NCI-H345 treated with DMSO at 0.1 percent for 48 hours (cell line): Measurements from ENCODE around the gene TUBB4B.
A peak's percentile ranks its signal among the peaks of the same experiment; 100 is the strongest.

Source experiments
- DNase-seq: peaks from one replicate; lab custom pipeline; 2025; ENCODE audit not compliant: unreplicated experiment; lab: John Stamatoyannopoulos, UW

TUBB4B gene

GRCh38 chr9:137212520-137212919, 28.6 kb upstream of the TUBB4B start:
- no peak for DNase-seq

DNA sequence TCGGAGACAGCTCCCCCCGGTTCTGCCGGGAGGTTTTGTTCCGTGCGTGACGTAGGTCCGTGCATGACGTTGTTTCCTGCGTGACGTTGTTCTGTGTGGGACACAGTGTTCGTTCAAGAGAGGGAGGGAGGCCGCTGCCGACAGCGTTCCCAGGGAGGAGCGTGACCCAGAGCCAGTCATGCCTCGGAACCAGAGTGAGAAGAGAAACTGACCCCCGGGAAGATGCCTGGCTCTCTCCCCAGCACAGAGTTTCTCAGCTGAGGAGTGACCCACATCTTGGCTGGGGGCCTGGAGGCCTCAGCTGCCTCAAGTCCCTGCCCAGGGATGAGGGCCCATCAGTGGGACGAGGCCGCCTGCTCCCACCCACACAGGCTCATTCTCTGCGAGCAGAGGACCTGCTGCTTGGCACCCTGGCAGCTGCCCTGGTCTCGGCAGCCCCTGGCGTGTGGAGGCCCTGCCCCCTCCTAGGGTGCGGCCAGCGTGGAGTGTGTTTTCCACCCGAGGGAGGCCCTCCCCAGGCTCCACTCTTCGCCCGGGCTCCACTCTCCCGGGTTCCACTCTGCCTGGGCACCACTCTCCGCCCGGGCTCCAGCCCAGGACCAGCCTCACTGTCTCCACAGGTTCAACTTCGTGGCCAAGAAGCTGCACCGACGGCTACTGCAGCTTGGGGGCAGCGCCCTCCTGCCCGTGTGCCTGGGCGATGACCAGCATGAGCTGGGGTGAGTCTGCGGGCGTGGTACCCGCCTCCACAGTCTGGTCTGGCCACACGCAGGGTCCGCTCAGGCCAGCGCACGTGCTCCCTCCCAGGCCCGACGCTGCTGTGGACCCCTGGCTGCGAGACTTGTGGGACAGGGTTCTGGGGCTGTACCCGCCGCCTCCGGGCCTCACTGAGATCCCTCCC, 27.7 kb upstream of the TUBB4B start:
- no peak for DNase-seq

DNA sequence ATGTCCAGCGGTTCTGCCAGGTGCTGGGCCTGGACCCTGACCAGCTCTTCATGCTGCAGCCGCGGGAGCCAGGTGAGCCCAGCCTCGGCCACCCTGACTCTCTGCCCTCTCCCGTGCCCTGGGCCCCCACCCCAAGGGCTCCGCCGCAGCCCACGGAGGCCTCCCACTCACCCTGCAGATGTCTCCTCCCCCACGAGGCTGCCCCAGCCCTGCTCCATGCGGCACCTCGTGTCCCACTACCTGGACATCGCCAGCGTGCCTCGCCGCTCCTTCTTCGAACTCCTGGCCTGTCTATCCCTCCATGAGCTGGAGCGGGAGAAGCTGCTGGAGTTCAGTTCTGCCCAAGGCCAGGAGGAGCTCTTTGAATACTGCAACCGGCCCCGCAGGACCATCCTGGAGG, 26.5 kb upstream of the TUBB4B start:
- no peak for DNase-seq

DNA sequence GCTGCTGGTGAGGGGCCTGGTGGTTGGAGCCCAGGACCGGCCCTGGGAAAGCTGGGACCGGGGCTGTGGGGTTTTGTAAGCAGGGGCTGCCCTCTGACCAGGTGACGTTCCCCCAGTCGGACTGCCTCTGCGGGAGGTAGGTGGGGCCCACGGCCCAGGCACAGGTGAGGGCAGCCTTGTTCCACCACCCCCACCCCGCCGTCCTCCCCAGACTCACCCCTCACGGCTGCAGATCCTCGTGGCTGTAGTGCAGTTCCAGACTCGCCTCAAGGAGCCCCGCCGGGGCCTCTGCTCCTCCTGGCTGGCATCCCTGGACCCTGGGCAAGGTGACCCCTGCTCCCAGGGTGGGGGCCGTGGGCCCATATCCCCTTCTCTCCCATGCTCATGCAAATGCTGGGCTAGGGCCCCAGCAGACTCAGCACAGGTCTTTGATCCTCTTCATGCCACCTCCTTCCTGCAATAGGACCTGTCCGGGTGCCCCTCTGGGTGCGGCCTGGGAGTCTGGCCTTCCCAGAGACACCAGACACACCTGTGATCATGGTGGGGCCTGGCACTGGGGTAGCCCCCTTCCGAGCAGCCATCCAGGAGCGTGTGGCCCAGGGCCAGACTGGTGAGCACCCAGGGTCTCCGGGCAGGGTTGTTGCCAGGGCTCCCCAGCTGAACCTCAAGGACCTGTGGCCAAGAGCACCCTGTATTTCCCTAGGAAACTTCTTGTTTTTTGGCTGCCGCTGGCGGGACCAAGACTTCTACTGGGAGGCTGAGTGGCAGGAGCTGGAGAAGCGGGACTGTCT, 25.7 kb upstream of the TUBB4B start:
- no peak for DNase-seq

- DNase-seq = no peak
Measured at GRCh38 chr9:137216188-137216965, 24.7 kb upstream of the TUBB4B start.

DNA sequence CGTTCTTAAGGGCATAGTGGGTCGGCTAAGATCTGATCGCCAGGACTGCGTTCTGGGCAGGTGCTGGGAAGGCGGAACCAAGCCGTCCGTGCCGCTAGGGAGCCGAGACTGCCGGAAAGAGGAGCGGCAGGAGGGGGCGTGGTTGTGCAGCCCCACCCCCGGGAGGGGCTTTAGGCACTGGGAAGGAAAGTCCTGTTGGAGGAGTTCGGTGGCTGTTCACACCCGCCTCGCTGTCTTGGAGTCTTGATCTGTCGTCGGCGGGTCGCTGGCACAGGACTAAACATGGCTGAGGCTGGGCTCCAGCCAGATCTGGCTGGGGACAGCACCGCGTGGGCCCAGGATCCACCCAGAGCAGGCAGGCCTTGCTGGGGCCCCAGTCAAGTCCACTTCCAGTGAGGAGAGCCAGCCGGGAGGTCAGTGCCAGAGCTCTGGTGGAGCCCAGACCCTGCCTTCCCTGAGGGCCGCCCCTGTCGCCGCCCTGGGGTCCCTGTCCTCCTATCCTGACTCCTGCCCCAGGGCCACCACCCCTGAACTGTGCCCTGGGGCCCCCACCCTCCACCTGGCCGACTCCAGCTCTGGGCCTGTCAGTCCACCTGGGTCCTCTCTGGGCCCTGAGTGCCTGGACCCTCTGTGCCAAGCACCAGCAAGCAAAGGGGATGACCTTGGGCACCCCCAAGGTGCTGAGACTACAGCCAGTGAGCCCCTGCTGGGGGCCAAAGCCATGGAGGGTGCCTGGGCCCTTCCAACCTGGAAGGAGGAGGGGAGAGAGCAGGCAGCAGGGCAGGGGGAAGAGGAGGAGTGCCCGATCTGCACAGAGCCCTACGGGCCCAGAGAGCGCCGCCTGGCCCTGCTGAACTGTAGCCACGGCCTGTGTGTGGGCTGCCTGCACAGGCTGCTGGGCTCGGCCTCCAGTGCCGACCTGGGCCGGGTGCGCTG, 23.5 kb upstream of the TUBB4B start:
- no peak for DNase-seq

DNA sequence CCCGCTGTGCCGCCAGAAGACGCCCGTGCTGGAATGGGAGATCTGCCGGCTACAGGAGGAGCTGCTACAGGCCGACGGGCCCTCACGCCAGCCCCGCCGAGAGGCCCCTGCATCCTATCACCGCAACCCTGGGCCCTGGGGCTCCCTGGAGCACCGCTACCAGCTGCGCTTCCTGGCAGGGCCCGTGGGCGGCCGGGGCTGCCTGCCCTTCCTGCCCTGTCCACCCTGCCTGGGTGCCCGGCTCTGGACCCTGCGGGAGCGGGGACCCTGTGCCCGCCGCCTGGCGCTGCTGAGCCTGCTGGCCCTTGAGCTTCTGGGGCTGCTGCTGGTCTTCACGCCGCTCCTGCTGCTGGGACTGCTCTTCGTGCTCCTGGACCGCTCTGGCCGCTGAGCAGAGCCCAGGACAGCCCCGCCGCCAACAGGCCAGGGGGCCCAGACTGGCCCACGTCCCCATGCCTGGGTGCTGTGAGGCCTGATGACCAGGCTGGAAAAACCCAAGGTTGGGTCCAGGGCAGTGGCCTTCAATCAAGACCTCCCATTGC, 22.8 kb upstream of the TUBB4B start:
- DNase-seq = no peak

DNA sequence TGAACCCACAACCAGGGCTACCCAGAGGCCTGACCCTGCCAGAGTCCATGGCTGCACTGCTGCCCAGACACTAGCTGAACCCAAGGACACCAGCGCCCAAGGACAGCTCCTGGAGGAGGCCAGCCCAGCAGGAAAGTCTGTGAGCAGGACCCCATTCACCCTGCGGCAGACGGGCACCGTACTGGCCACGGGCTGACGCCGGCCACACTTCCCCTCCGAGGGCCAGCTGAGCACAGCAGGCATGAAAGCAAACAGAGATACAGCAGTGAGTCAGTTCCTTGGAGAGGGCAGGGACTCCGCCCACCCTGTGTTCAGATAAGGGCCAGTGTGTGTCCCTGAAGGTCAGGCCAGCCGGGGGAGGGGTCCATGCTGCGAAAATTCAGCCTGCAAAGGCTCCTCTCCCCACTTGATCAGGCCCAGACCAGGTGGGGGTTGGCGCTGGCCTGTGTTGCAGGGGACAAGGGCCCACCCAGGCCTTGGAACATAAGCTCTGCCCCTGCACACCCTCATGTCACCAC, 22.3 kb upstream of the TUBB4B start:
- DNase-seq = no peak

- no peak for DNase-seq
Measured at GRCh38 chr9:137219757-137220316, 21.2 kb upstream of the TUBB4B start.

DNA sequence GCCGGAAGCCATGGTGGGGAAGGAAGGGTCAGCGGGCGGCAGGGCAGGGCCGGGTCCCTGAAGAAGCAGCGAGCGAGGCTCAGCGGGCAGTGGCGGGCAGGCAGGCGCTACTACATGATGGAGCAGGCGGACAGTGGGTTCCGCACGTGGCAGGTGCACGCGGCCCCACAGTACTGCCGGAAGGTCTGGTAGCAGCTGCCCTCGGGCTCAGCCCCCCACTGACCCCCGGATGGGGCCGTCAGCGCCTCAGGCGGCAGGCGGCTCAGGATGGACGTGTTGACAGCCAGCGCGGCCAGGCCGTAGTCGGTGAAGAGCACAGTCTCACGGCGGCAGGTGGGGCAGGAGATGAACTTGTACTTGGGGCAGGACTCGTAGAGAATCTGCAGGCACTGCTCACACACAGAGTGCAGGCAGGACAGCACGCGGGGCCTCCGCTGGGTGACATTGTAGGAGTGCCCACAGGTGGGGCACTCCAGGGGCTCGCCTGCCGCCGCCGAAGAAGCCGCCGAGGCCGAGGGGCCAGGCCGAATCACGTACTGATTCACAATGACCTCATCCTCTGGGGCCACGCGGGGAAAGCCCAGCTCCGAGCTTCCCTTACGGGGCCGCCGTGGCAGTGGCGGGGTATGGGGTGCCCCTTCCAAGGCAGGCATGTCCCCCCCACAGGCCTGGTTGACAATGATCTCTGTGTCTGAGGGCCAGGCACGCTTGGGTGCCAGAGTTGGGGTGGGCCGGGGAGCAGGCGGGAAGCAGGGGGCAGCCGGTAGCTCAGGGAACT, 20.6 kb upstream of the TUBB4B start:
- DNase-seq = no peak

GRCh38 chr9:137221095-137221505, 20.0 kb upstream of the TUBB4B start:
- DNase-seq = no peak

DNA sequence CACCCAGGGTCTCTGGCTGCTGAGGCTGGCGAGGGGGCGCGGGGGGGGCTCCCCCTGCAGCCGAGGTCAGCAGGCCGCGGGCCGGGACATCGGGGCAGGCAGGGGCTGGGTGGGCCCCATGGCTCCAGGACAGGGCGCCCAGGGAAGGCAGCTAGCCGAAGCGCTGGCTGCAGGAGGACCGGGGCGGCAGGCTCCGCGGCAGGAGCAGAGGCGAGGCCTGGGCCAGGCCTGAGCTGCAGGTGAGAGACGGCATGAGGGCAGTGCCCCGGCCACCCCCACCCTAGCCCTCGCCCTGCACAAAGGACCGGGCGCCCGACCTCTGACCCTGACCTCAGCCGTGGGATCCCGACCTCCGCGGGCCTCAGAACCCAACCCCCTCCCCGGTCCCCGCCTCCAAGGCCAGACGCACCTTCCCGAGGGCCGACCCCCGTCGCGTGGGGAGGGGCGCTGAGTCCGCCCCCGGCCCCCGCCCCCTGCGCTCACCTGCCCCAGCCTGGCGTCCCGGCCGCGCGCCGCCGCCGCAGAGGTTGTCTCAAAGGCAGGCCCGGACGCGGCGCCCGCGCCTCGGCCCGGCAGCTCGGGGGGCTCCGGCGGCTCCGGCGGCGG, 19.5 kb upstream of the TUBB4B start:
- no peak for DNase-seq

DNA sequence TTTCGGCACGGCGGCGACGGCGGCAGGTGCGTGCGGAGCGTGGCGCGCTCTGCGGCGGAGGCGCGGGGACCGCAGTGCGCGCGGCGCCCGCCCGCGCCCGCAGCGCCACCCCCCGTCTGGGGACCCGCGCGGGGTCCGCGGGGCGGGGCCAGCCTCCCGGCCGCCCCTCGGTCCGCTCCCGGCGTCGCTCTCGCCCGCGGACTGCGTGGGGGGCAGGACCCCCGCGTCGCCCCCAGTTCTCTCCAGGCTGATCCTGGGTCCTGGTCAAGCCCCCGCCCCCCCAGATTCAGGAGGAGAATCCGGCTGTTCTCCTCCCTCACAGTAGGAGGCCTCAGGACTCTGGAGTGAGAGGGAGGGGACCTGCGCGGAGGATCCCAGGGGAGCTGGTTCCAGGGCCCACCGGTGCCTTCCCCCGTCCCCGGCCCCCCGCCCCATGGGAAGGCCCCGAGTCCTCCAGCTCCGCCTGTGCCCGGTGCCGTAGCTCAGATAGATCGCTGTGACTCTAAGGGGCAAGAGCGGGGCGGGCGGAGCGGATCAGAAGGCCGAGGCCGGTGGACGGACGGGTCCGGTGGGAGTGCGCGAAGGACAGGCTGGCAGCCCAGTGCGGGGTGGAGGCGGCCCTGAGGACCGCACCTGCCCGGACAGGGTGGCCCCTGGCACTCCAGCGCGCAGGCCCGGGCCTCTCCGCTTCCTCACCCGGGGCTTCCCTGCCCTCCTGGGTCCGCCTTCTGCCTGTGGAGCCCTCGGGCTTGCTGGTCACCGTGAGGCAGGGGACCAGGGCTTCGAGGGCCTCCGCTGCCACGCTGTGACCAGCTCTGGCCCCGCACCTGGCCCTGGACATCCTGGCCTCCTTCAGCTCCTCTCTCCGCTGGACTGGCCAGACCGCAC, 18.7 kb upstream of the TUBB4B start, which contains the start of gene RNF208:
Gene RNF208 (minus strand): TSS at position 51 of the 888 bp plus-strand sequence. CDS start 1,028 bp downstream, outside the sequence.
- DNase-seq = no peak

DNA sequence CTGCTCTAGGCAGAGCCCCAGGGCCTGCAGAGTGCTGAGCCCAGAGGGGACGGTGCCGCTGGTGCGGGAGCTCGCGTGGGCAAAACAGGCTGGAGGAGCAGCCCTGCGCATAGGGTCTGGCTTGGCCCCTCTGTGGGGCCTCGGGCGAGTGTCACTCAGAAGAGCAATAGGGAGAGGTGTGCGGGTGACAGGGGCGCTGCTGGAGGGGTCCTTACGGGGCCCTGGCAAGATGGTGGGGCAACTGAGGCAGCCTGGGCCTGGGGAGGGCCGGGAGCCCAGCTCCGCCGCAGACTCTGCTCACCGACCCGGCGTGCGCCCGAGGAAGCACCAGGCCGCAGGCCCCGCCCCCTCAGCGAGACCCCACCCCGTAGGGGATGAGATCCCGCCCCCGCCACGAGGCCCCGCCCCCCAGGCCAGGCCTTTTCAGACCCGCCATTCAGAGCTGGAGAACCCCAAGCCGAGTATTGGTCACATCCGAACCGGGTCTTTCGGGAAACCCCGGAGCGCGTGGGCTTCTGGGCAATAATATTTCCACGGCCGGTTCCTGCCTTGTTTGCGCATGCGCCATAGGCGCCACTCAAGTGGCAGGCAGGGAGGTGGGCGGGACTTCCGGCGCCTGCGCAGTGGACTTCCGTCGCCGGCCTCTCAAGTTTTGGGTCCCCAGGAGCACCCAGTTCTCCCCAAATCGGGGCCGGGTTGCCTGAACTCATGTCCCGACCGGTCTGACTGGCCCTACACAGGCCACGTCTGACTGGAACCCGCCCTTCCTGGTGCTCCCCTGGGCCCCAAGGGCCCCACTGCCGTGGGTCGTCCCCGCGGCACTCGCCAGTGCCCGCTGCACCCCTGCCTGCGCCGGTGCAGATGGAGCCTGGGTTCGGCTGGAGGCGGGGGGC, 17.8 kb upstream of the TUBB4B start:
- DNase-seq = peak; percentile 95

DNA sequence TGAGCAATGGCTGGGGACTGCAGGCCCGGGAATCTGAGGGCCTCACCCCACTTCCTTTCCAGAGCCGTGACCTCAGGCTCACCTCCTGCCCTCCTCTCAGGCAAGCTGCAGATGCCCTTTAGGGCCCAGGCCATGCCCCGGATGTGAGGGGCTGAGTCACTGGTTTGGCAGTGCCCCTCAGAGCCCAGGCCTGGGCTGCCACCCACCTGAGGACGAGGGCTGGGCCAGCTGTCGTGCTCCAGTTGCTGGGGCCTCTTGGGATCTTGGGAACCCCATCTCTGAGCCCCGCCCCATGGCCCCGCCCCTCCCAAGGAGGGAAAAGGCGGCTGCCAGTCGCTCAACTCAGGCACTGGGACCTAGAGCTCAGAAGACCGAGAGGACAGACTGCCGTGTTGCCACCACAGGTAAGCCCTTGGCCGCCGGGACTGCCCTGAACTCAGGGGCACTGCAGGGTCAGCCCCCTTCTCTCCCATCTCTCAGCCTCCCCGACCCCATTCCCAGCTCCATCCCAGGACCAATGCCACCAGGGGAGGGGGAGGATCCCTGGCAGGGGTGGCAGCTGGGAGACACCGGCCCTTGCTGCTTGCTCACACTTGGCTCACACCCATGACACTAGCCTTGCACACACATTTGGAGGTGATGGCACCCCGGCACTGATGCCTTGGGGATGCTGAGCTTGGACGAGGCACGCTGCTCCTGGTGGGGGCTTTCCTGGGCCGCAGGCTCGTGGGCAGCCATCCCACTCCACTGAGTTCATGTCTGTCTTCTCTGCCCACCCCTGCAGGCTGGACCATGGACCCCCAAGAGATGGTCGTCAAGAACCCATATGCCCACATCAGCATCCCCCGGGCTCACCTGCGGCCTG, 16.0 kb upstream of the TUBB4B start, which contains the start of gene CYSRT1:
Gene CYSRT1 (plus strand): TSS at position 345 of the 865 bp plus-strand sequence. CDS start 448 bp downstream, at position 793.
- DNase-seq = no peak
